A549 (cell line): ENCODE results near the gene MCM6. TPM values are rescaled to one million over a fixed set of nuclear protein-coding genes. Genes with fewer than 3 reads are reported as not detected.
"Not testable (repeated sequence)": the region's sequence is repeated elsewhere in the genome, so short reads cannot be mapped to it uniquely, and the experiment has no call there.

ENCODE experiments used
- ATAC-seq, 2 experiments: fragments of 200-7000 bp in 1 of 2; fragments of >200 bp in 1 of 2; cut with Nextera tagmentation in 1 of 2; cut with Tn5 transposase in 1 of 2; 3 replicates each; pipeline versions ENCODE4 v1.8.0 to v1.9.1; 2018 to 2020; ENCODE audit warnings: mild to moderate bottlenecking in 1 of 2, moderate library complexity in 1 of 2
- CTCF ChIA-PET: fragments of 300-600 bp; sonication (Branson Sonifier 250); formaldehyde crosslinking; extraction: SDS; loops from one replicate; lab custom pipeline; 2021; ENCODE audit warnings: antibody characterized with exemption, inconsistent platforms; lab: Yijun Ruan, JAX
- POLR2A ChIA-PET: fragments of 350-600 bp; formaldehyde crosslinking; extraction: SDS; loops from one replicate; lab custom pipeline; 2021; ENCODE audit warnings: antibody characterized with exemption, inconsistent platforms; lab: Yijun Ruan, JAX
- DNase-seq, 2 experiments: peaks; one replicate each; pipeline versions ENCODE4 v3.0.0 to v3.0.0-alpha.2; 2011 to 2016; ENCODE audit warnings: low read depth in 1 of 2, low spot score in 1 of 2
- FAIRE-seq: peaks from 2 replicates; lab custom pipeline; 2011; peaks lifted over from hg19 to GRCh38; lab: Jason Lieb, UNC
- H3K27ac ChIP-seq, 2 experiments: fragments of >200 bp; sonication (Bioruptor Twin); formaldehyde crosslinking; 3 replicates each; pipeline ENCODE4 v1.5.1; 2016 to 2017
- H3K4me1 ChIP-seq: fragments of >200 bp; sonication (Bioruptor Twin); formaldehyde crosslinking; 3 replicates; pipeline ENCODE4 v1.6.1; 2016
- H3K4me2 ChIP-seq: fragments of >200 bp; sonication (Bioruptor Twin); formaldehyde crosslinking; 3 replicates; pipeline ENCODE4 v1.6.1; 2016
- H3K4me3 ChIP-seq: fragments of >200 bp; sonication (Bioruptor Twin); formaldehyde crosslinking; 3 replicates; pipeline ENCODE4 v1.5.1; 2016
- H3K9me3 ChIP-seq: fragments of >200 bp; sonication (Bioruptor Twin); formaldehyde crosslinking; 3 replicates; pipeline ENCODE4 v1.6.1; 2016
- BCL3 ChIP-seq: fragments of >200 bp; sonication (Bioruptor Twin); formaldehyde crosslinking; IDR thresholded peaks from 3 replicates; pipeline ENCODE4 v1.6.1; 2016
- CEBPB ChIP-seq, 2 experiments: fragments of >200 bp in 1 of 2; sonication (Bioruptor Twin) in 1 of 2; formaldehyde crosslinking in 1 of 2; IDR thresholded peaks; 2 replicates each; pipeline ENCODE4 v1.6.1; 2012 to 2016
- CHD2 ChIP-seq: fragments of 150-350 bp; IDR thresholded peaks from 2 replicates; pipeline ENCODE4 v1.6.1; 2014; ENCODE audit warnings: low read length; ENCODE audit not compliant: partially characterized antibody
- ELK1 ChIP-seq: fragments of 150-350 bp; IDR thresholded peaks from 2 replicates; pipeline ENCODE4 v1.6.1; 2014; ENCODE audit warnings: low read depth, mild to moderate bottlenecking, low read length
- FOXS1 ChIP-seq: fragments of 250-450 bp; sonication (Bioruptor Pico); IDR thresholded peaks from 2 replicates; pipeline ENCODE4 v1.5.0; 2020; ENCODE audit warnings: mild to moderate bottlenecking, moderate library complexity
- HMGXB4 ChIP-seq: fragments of 250-450 bp; sonication (Bioruptor Pico); IDR thresholded peaks from 2 replicates; pipeline ENCODE4 v1.5.0; 2021; ENCODE audit warnings: mild to moderate bottlenecking, moderate library complexity, borderline replicate concordance
- HOXB13 ChIP-seq: fragments of 250-450 bp; sonication (Bioruptor Pico); IDR thresholded peaks from 2 replicates; pipeline ENCODE4 v1.5.0; 2020; ENCODE audit warnings: low read depth, mild to moderate bottlenecking, moderate library complexity
- JUNB ChIP-seq: fragments of >200 bp; sonication (Bioruptor Twin); formaldehyde crosslinking; IDR thresholded peaks from 2 replicates; pipeline ENCODE4 v1.6.1; 2016
- MAFK ChIP-seq: fragments of 450-650 bp; IDR thresholded peaks from 2 replicates; pipeline ENCODE4 v1.6.1; 2014; ENCODE audit not compliant: partially characterized antibody
- NFE2L2 ChIP-seq: fragments of 150-350 bp; conservative IDR thresholded peaks from 2 replicates; pipeline ENCODE4 v1.6.1; 2014; ENCODE audit warnings: low read length
- PBX3 ChIP-seq: IDR thresholded peaks from 2 replicates; pipeline ENCODE4 v1.6.1; 2012
- POLR2A ChIP-seq: IDR thresholded peaks from 2 replicates; pipeline ENCODE4 v1.6.1; 2012; ENCODE audit warnings: mild to moderate bottlenecking, low read length
- RCOR1 ChIP-seq: fragments of 150-350 bp; IDR thresholded peaks from 2 replicates; pipeline ENCODE4 v1.6.1; 2014; ENCODE audit warnings: antibody characterized with exemption, low read length, low read depth
- RNF2 ChIP-seq: fragments of 200-600 bp; sonication (generic); IDR thresholded peaks from 2 replicates; pipeline ENCODE4 v1.6.1; 2016; ENCODE audit warnings: low read depth, mild to moderate bottlenecking, antibody characterized with exemption, moderate library complexity, borderline replicate concordance
- SMC3 ChIP-seq: fragments of >200 bp; sonication (Bioruptor Twin); formaldehyde crosslinking; IDR thresholded peaks from 3 replicates; pipeline ENCODE4 v1.6.1; 2018; ENCODE audit warnings: inconsistent platforms
- TP53 ChIP-seq: fragments of 250-450 bp; sonication (Bioruptor Pico); IDR thresholded peaks from 2 replicates; pipeline ENCODE4 v1.5.0; 2021; ENCODE audit warnings: mild to moderate bottlenecking, moderate library complexity
- ZSCAN20 ChIP-seq: fragments of 250-450 bp; sonication (Bioruptor Pico); IDR thresholded peaks from 2 replicates; pipeline ENCODE4 v1.8.0; 2022; ENCODE audit warnings: mild to moderate bottlenecking, moderate library complexity
- WGBS: methylation state at CpG from one replicate; pipeline ENCODE4 v1.1.6; 2017; ENCODE audit errors: missing lambda C conversion rate; 5-methylcytosine and 5-hydroxymethylcytosine counted together
- polyA plus RNA-seq, 4 experiments: library from polyadenylated mRNA; depleted of rRNA in 3 of 4; stranded (reverse); fragments of >200 nt; fragmentation: RNase III in 1 of 4; extraction: RNeasy Plus Mini Kit Qiagen cat#74134 plus additional on column Dnase treatment in 1 of 4; gene quantifications; 2 replicates in 3 of 4; 3 replicates in 1 of 4; pipeline ENCODE4 v1.2.3, GENCODE V29; 2011 to 2017

MCM6 gene
- polyA plus RNA-seq, 2 of the 4 experiments (the other 2 are of a cell fraction): 59.6 to 61.4 TPM

- no peak for TF ChIP-seq PBX3
Observed at GRCh38 chr2:135797497-135798274, 78.6 kb downstream of the MCM6 start (continued).

- WGBS: 83% methylated on average over 7 of the region's 8 CpGs
Observed at GRCh38 chr2:135796606-135797005, 79.6 kb downstream of the MCM6 start.

GRCh38 chr2:135795641-135796040 is 80.6 kb downstream of the MCM6 start:
- POLR2A ChIA-PET, ATAC-seq, H3K4me3 ChIP-seq, H3K27ac ChIP-seq, FAIRE-seq, H3K4me2 ChIP-seq, H3K4me1 ChIP-seq, DNase-seq, H3K9me3 ChIP-seq: not testable (repeated sequence)
- 68% methylated on average over 4 of the region's 4 CpGs for WGBS
- CTCF ChIA-PET: interaction anchor here (0.6 to 4.3 kb wide), 2 partner anchors 16 to 792 kb away, joined by 4 to 29 read pairs; no protein-coding TSS in a partner anchor

More at GRCh38 chr2:135796606-135797005, 79.6 kb downstream of the MCM6 start:
- ChIA-PET CTCF (interaction anchor here (0.6 to 4.3 kb wide), 29 partner anchors 9 to 838 kb away, joined by 3 to 29 read pairs (median 7); no protein-coding TSS in a partner anchor), POLR2A (interaction anchor here (0.6 to 0.7 kb wide), 2 partner anchors 744 to 818 kb away, joined by 4 to 5 read pairs; partner anchors contain the start of gene RAB3GAP1)
- Histone ChIP-seq H3K4me1 (no peaks in the 10 kb centered on the region), H3K27ac (no peak overlapping the region), H3K9me3 (peaks cover 16% of the 10 kb centered on the region), H3K4me2 (no peak overlapping the region), H3K4me3 (no peak overlapping the region)
- ATAC-seq: no peak
- no peak for TF ChIP-seq POLR2A
- no peak for TF ChIP-seq ELK1
- no peak for TF ChIP-seq CEBPB (IDR thresholded peaks at IDR 0.05)
- TF ChIP-seq CHD2: no peak
- TF ChIP-seq ZSCAN20 (CRISPR knock-in tag): no peak
- TF ChIP-seq BCL3: no peak
- no peak for TF ChIP-seq NFE2L2
- no peak for TF ChIP-seq RNF2
- no peak for TF ChIP-seq TP53 (CRISPR knock-in tag)
- TF ChIP-seq JUNB: no peak
- no peak for TF ChIP-seq HMGXB4 (CRISPR knock-in tag)
- no peak for TF ChIP-seq RCOR1
- no peak for TF ChIP-seq HOXB13
- no peak for TF ChIP-seq MAFK
- TF ChIP-seq SMC3: no peak
- no peak for TF ChIP-seq FOXS1 (CRISPR knock-in tag)
- no peak for FAIRE-seq
- no peak for DNase-seq
